Measurements from ENCODE around the gene APOO. TPM values are rescaled to one million over a fixed set of nuclear protein-coding genes. Genes with fewer than 3 reads are reported as not detected.

APOO gene
- total and polyA plus RNA-seq, 7 experiments from 2014 or later: 5.4 to 21.2 (median 13.9) TPM

GRCh38 chrX:23945206-23945605 is 37.5 kb upstream of the APOO start:
- DNase-seq (no peak), ATAC-seq (no peak)
- POLR2A ChIA-PET: no interaction called here
- Histone ChIP-seq H3K4me3 (ENCODE audit: low read length) (no peak overlapping the region), H3K27me3 (ENCODE audit: control insufficient read depth in 2 of 2, insufficient read depth in 2 of 2, low read length in 2 of 2) (no peaks in the 10 kb centered on the region), H3K9me3 (ENCODE audit: control insufficient read depth in 2 of 3, low read length in 3 of 3) (no peaks in the 10 kb centered on the region), H3K4me1 (ENCODE audit: control insufficient read depth in 2 of 2, insufficient read depth in 2 of 2, low read length in 2 of 2) (no peaks in the 10 kb centered on the region), H3K27ac (ENCODE audit: low read depth, low read length) (no peak overlapping the region), H3K36me3 (ENCODE audit: control insufficient read depth in 2 of 3, insufficient read depth in 3 of 3, low read length in 3 of 3) (no peaks in the 10 kb centered on the region)
- CTCF ChIA-PET: no interaction called here
- H3K4me3 Mint-ChIP-seq: no peak overlapping the region
- H3K27me3 Mint-ChIP-seq: no peaks in the 10 kb centered on the region
- H3K27ac Mint-ChIP-seq: no peak overlapping the region
- peaks cover 0 to 12% (median 2%) of the 10 kb centered on the region in 7 donors for H3K4me1 Mint-ChIP-seq
- H3K36me3 Mint-ChIP-seq: peaks cover 0 to 7% (median 5%) of the 10 kb centered on the region in 5 donors
- no peaks in the 10 kb centered on the region for H3K9me3 Mint-ChIP-seq
- intact Hi-C loops (cut with micrococcal nuclease): no loop called here

GRCh38 chrX:23944234-23944633 is 36.5 kb upstream of the APOO start:
- Mint-ChIP-seq H3K27ac (peak overlapping the region in 1 of 9 donors; percentile 3), H3K4me1 (peaks cover 0 to 9% (median 1%) of the 10 kb centered on the region in 7 donors), H3K27me3 (no peaks in the 10 kb centered on the region), H3K9me3 (no peaks in the 10 kb centered on the region), H3K4me3 (no peak overlapping the region), H3K36me3 (peaks cover 0 to 7% (median 5%) of the 10 kb centered on the region in 5 donors)
- H3K27me3 ChIP-seq (ENCODE audit: control insufficient read depth in 2 of 2, insufficient read depth in 2 of 2, low read length in 2 of 2): no peaks in the 10 kb centered on the region
- H3K9me3 ChIP-seq (ENCODE audit: control insufficient read depth in 2 of 3, low read length in 3 of 3): no peaks in the 10 kb centered on the region
- CTCF ChIA-PET: no interaction called here
- POLR2A ChIA-PET: no interaction called here
- intact Hi-C loops (cut with micrococcal nuclease): no loop called here
- no peaks in the 10 kb centered on the region for H3K36me3 ChIP-seq (ENCODE audit: control insufficient read depth in 2 of 3, insufficient read depth in 3 of 3, low read length in 3 of 3)
- no peak overlapping the region for H3K4me3 ChIP-seq (ENCODE audit: low read length)
- no peak overlapping the region for H3K27ac ChIP-seq (ENCODE audit: low read depth, low read length)
- ATAC-seq: no peak
- H3K4me1 ChIP-seq (ENCODE audit: control insufficient read depth in 2 of 2, insufficient read depth in 2 of 2, low read length in 2 of 2): no peaks in the 10 kb centered on the region
- no peak for DNase-seq

- ChIA-PET POLR2A (no interaction called here), CTCF (interaction anchor here (1.4 kb wide), 1 partner anchor 38 kb away, joined by 3 read pairs; no protein-coding TSS in a partner anchor)
- no peak for ATAC-seq
- Histone ChIP-seq H3K27ac (ENCODE audit: low read depth, low read length) (no peak overlapping the region), H3K27me3 (ENCODE audit: control insufficient read depth in 2 of 2, insufficient read depth in 2 of 2, low read length in 2 of 2) (no peaks in the 10 kb centered on the region), H3K36me3 (ENCODE audit: control insufficient read depth in 2 of 3, insufficient read depth in 3 of 3, low read length in 3 of 3) (no peaks in the 10 kb centered on the region), H3K9me3 (ENCODE audit: control insufficient read depth in 2 of 3, low read length in 3 of 3) (no peaks in the 10 kb centered on the region), H3K4me1 (ENCODE audit: control insufficient read depth in 2 of 2, insufficient read depth in 2 of 2, low read length in 2 of 2) (no peaks in the 10 kb centered on the region), H3K4me3 (ENCODE audit: low read length) (no peak overlapping the region)
- H3K27me3 Mint-ChIP-seq: no peaks in the 10 kb centered on the region
- H3K9me3 Mint-ChIP-seq: peaks cover 0 to 1% (median 0%) of the 10 kb centered on the region in 11 donors
- DNase-seq: no peak
- no peak overlapping the region for H3K4me3 Mint-ChIP-seq
- H3K27ac Mint-ChIP-seq: no peak overlapping the region
- H3K36me3 Mint-ChIP-seq: peaks cover 0 to 7% (median 0%) of the 10 kb centered on the region in 5 donors
- H3K4me1 Mint-ChIP-seq: peaks cover 0 to 1% (median 0%) of the 10 kb centered on the region in 7 donors
- intact Hi-C loops (cut with micrococcal nuclease): no loop called here
Measured at GRCh38 chrX:23939203-23939602, 31.5 kb upstream of the APOO start.

- ChIA-PET CTCF (interaction anchor here (0.7 to 1.4 kb wide), 2 partner anchors 26 to 37 kb away, joined by 3 to 4 read pairs; no protein-coding TSS in a partner anchor), POLR2A (no interaction called here)
- H3K9me3 ChIP-seq (ENCODE audit: control insufficient read depth in 2 of 3, low read length in 3 of 3): no peaks in the 10 kb centered on the region
- peaks cover 0 to 6% (median 0%) of the 10 kb centered on the region in 5 donors for H3K36me3 Mint-ChIP-seq
- H3K4me1 ChIP-seq (ENCODE audit: control insufficient read depth in 2 of 2, insufficient read depth in 2 of 2, low read length in 2 of 2): no peaks in the 10 kb centered on the region
- ATAC-seq: no peak
- no peak overlapping the region for H3K4me3 ChIP-seq (ENCODE audit: low read length)
- no peak overlapping the region for H3K27ac Mint-ChIP-seq
- peaks cover 0 to 1% (median 0%) of the 10 kb centered on the region in 7 donors for H3K4me1 Mint-ChIP-seq
- no peaks in the 10 kb centered on the region for H3K27me3 Mint-ChIP-seq
- no peak overlapping the region for H3K27ac ChIP-seq (ENCODE audit: low read depth, low read length)
- H3K36me3 ChIP-seq (ENCODE audit: control insufficient read depth in 2 of 3, insufficient read depth in 3 of 3, low read length in 3 of 3): no peaks in the 10 kb centered on the region
- no peak overlapping the region for H3K4me3 Mint-ChIP-seq
- peaks cover 0 to 1% (median 0%) of the 10 kb centered on the region in 11 donors for H3K9me3 Mint-ChIP-seq
- intact Hi-C loops (cut with micrococcal nuclease): no loop called here
- H3K27me3 ChIP-seq (ENCODE audit: control insufficient read depth in 2 of 2, insufficient read depth in 2 of 2, low read length in 2 of 2): no peaks in the 10 kb centered on the region
- DNase-seq: no peak
Measured at GRCh38 chrX:23938690-23939089, 31.0 kb upstream of the APOO start.

GRCh38 chrX:23937100-23937499 is 29.4 kb upstream of the APOO start:
- POLR2A ChIA-PET: no interaction called here
- no peaks in the 10 kb centered on the region for H3K9me3 ChIP-seq (ENCODE audit: control insufficient read depth in 2 of 3, low read length in 3 of 3)
- intact Hi-C loops (cut with micrococcal nuclease): no loop called here
- DNase-seq: no peak
- peaks cover 0 to 8% (median 3%) of the 10 kb centered on the region in 7 donors for H3K4me1 Mint-ChIP-seq
- no peak overlapping the region for H3K4me3 ChIP-seq (ENCODE audit: low read length)
- CTCF ChIA-PET: no interaction called here
- no peaks in the 10 kb centered on the region for H3K27me3 Mint-ChIP-seq
- H3K27me3 ChIP-seq (ENCODE audit: control insufficient read depth in 2 of 2, insufficient read depth in 2 of 2, low read length in 2 of 2): no peaks in the 10 kb centered on the region
- no peak overlapping the region for H3K4me3 Mint-ChIP-seq
- H3K27ac ChIP-seq (ENCODE audit: low read depth, low read length): no peak overlapping the region
- ATAC-seq: no peak
- H3K27ac Mint-ChIP-seq: peak overlapping the region in 1 of 9 donors; percentile 57
- no peaks in the 10 kb centered on the region for H3K4me1 ChIP-seq (ENCODE audit: control insufficient read depth in 2 of 2, insufficient read depth in 2 of 2, low read length in 2 of 2)
- H3K36me3 Mint-ChIP-seq: peaks cover 0 to 6% (median 0%) of the 10 kb centered on the region in 5 donors
- peaks cover 0 to 1% (median 0%) of the 10 kb centered on the region in 11 donors for H3K9me3 Mint-ChIP-seq
- H3K36me3 ChIP-seq (ENCODE audit: control insufficient read depth in 2 of 3, insufficient read depth in 3 of 3, low read length in 3 of 3): no peaks in the 10 kb centered on the region

- Histone ChIP-seq H3K4me1 (ENCODE audit: control insufficient read depth in 2 of 2, insufficient read depth in 2 of 2, low read length in 2 of 2) (peaks cover 4 to 9% of the 10 kb centered on the region in 2 donors), H3K27ac (ENCODE audit: low read depth, low read length) (no peak overlapping the region), H3K27me3 (ENCODE audit: control insufficient read depth in 2 of 2, insufficient read depth in 2 of 2, low read length in 2 of 2) (no peaks in the 10 kb centered on the region), H3K9me3 (ENCODE audit: control insufficient read depth in 2 of 3, low read length in 3 of 3) (no peaks in the 10 kb centered on the region), H3K4me3 (ENCODE audit: low read length) (no peak overlapping the region), H3K36me3 (ENCODE audit: control insufficient read depth in 2 of 3, insufficient read depth in 3 of 3, low read length in 3 of 3) (no peaks in the 10 kb centered on the region)
- H3K27me3 Mint-ChIP-seq: no peaks in the 10 kb centered on the region
- intact Hi-C loops (cut with micrococcal nuclease): no loop called here
- peaks cover 0 to 6% (median 0%) of the 10 kb centered on the region in 5 donors for H3K36me3 Mint-ChIP-seq
- no peak overlapping the region for H3K4me3 Mint-ChIP-seq
- H3K27ac Mint-ChIP-seq: no peak overlapping the region
- H3K4me1 Mint-ChIP-seq: peaks cover 2 to 17% (median 12%) of the 10 kb centered on the region in 7 donors
- CTCF ChIA-PET: no interaction called here
- DNase-seq (no peak), ATAC-seq (no peak)
- POLR2A ChIA-PET: no interaction called here
- peaks cover 0 to 1% (median 0%) of the 10 kb centered on the region in 11 donors for H3K9me3 Mint-ChIP-seq
Measured at GRCh38 chrX:23936180-23936579, 28.4 kb upstream of the APOO start.

- no peaks in the 10 kb centered on the region for H3K36me3 ChIP-seq (ENCODE audit: control insufficient read depth in 2 of 3, insufficient read depth in 3 of 3, low read length in 3 of 3)
- ChIA-PET POLR2A (interaction anchor here (0.6 kb wide), 1 partner anchor 26 kb away, joined by 5 read pairs; no protein-coding TSS in a partner anchor), CTCF (interaction anchor here (0.6 kb wide), 1 partner anchor 194 kb away, joined by 5 read pairs; no protein-coding TSS in a partner anchor)
- no peaks in the 10 kb centered on the region for H3K27me3 ChIP-seq (ENCODE audit: control insufficient read depth in 2 of 2, insufficient read depth in 2 of 2, low read length in 2 of 2)
- Mint-ChIP-seq H3K9me3 (peaks cover 0 to 1% (median 0%) of the 10 kb centered on the region in 11 donors), H3K27me3 (no peaks in the 10 kb centered on the region), H3K4me3 (no peak overlapping the region), H3K36me3 (peaks cover 0 to 6% (median 0%) of the 10 kb centered on the region in 5 donors), H3K4me1 (peaks cover 4 to 21% (median 17%) of the 10 kb centered on the region in 7 donors), H3K27ac (no peak overlapping the region)
- H3K9me3 ChIP-seq (ENCODE audit: control insufficient read depth in 2 of 3, low read length in 3 of 3): no peaks in the 10 kb centered on the region
- peaks cover 4 to 10% of the 10 kb centered on the region in 2 donors for H3K4me1 ChIP-seq (ENCODE audit: control insufficient read depth in 2 of 2, insufficient read depth in 2 of 2, low read length in 2 of 2)
- H3K4me3 ChIP-seq (ENCODE audit: low read length): no peak overlapping the region
- intact Hi-C loops (cut with micrococcal nuclease): no loop called here
- ATAC-seq (no peak), DNase-seq (no peak)
- H3K27ac ChIP-seq (ENCODE audit: low read depth, low read length): no peak overlapping the region
Measured at GRCh38 chrX:23935106-23935505, 27.4 kb upstream of the APOO start.
